ENCODE data around the gene ACBD6. TPM values are rescaled to one million over a fixed set of nuclear protein-coding genes. Genes with fewer than 3 reads are reported as not detected.

The ACBD6 gene
- total and polyA plus RNA-seq, 4 donors, result 8.3 to 17.3 (median 14.0) TPM

DNA sequence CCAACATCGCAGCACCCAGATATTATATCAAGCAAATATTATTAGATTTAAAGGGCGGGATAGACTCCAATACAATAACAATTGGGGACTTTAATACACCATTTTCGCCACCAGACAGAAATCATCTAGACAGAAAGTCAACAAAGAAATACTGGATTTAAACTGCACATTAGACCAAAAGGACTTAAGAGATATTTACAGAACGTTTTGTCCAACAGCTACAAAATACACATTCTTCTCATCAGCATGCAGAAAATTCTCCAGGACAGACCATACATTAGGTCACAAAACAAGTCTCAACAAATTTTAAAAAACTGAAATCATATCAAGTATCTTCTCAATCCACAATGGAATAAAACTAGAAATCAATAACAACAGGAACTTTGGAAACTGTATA is 121.2 kb downstream of the ACBD6 start:
- WGBS, result 89% methylated on average over 4 of the region's 4 CpGs
- Histone ChIP-seq H3K4me3 (ENCODE audit: low read depth in 1 of 3, low read length in 3 of 3) (no peak overlapping the region), H3K9me3 (ENCODE audit: control insufficient read depth in 4 of 4, low read length in 3 of 4) (peaks cover 0 to 21% (median 8%) of the 10 kb centered on the region in 4 donors), H3K27ac (ENCODE audit: low read depth in 1 of 2, low read length in 2 of 2) (no peak overlapping the region), H3K9ac (ENCODE audit: low read depth in 1 of 2, low read length in 2 of 2) (no peak overlapping the region), H3K36me3 (ENCODE audit: control insufficient read depth in 4 of 4, insufficient read depth in 3 of 4, low read depth in 1 of 4, low read length in 3 of 4) (peaks cover 0 to 3% (median 0%) of the 10 kb centered on the region in 4 donors), H3K27me3 (ENCODE audit: control insufficient read depth in 4 of 4, insufficient read depth in 4 of 4, low read length in 3 of 4) (no peaks in the 10 kb centered on the region), H3K4me1 (ENCODE audit: control insufficient read depth in 4 of 4, insufficient read depth in 4 of 4, low read length in 3 of 4) (no peaks in the 10 kb centered on the region)
- TF ChIP-seq GABPA (IDR thresholded peaks at IDR 0.05 in 1 of 2, conservative IDR thresholded peaks at IDR 0.05 in 1 of 2), result no peak
- TF ChIP-seq, protein P1, sequence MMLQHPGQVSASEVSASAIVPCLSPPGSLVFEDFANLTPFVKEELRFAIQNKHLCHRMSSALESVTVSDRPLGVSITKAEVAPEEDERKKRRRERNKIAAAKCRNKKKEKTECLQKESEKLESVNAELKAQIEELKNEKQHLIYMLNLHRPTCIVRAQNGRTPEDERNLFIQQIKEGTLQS (IDR thresholded peaks at IDR 0.05), result no peak
- no peak for TF ChIP-seq SP1 (IDR thresholded peaks at IDR 0.05)
- no peak for TF ChIP-seq FOXA1 (IDR thresholded peaks at IDR 0.05)
- no peak for TF ChIP-seq TAF1 (conservative IDR thresholded peaks at IDR 0.05)
- TF ChIP-seq EGR1 (IDR thresholded peaks at IDR 0.05; ENCODE audit: low read depth in 2 of 2), result no peak
- DNase-seq (ENCODE audit: low spot score), result no peak

DNA sequence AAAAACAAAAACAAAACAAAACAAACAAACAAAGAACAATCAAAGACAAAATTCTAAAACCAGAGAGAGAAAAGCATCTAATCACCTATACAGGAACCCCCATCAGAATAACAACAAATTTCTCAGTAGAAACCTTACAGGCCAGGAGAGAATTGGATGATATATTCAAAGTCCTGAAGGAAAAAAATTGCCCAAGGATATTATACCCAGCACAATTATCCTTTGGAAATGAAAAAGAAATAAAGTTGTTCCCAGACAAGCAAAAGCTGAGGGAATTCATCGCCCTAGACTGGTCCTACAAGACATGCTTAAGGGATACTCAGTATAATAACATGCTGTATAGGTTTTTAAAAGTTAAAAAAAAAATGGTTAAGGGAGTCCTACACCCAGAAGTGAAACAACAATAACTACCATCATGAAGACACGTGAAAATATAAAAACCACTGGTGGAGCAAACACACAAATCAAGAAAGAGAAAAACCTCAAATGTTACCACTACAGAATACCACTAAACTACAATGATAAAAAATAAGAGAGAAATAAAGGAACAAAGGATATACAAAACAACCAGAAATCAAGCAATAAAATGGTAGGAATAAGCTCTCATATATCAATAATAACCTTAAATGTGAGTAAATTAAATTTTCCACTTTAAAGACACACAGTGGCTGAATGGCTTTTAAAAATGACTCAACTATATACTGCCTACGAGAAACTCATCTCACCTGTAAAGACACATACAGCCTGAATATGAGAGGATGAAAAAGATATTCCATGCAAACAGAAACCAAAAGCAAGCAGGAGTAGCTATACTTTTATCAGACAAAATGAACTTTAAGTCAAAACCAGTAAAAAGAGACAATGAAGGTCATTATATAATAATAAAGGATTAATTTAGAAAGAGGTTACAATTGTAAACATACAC is 121.9 kb downstream of the ACBD6 start:
- H3K4me3 ChIP-seq (ENCODE audit: low read depth in 1 of 3, low read length in 3 of 3), result no peak overlapping the region
- H3K36me3 ChIP-seq (ENCODE audit: control insufficient read depth in 4 of 4, insufficient read depth in 3 of 4, low read depth in 1 of 4, low read length in 3 of 4), result peaks cover 0 to 3% (median 0%) of the 10 kb centered on the region in 4 donors
- H3K9ac ChIP-seq (ENCODE audit: low read depth in 1 of 2, low read length in 2 of 2), result no peak overlapping the region
- H3K9me3 ChIP-seq (ENCODE audit: control insufficient read depth in 4 of 4, low read length in 3 of 4), result peaks cover 0 to 21% (median 7%) of the 10 kb centered on the region in 4 donors
- H3K27me3 ChIP-seq (ENCODE audit: control insufficient read depth in 4 of 4, insufficient read depth in 4 of 4, low read length in 3 of 4), result no peaks in the 10 kb centered on the region
- H3K4me1 ChIP-seq (ENCODE audit: control insufficient read depth in 4 of 4, insufficient read depth in 4 of 4, low read length in 3 of 4), result no peaks in the 10 kb centered on the region
- TF ChIP-seq REST (IDR thresholded peaks at IDR 0.05), result no peak
- no peak for TF ChIP-seq MAX (IDR thresholded peaks at IDR 0.05)
- TF ChIP-seq HNF4A (conservative IDR thresholded peaks at IDR 0.05), result no peak
- TF ChIP-seq RXRA (IDR thresholded peaks at IDR 0.05), result no peak
- WGBS, result 97% methylated on average over 3 of the region's 3 CpGs
- no peak overlapping the region for H3K27ac ChIP-seq (ENCODE audit: low read depth in 1 of 2, low read length in 2 of 2)
- DNase-seq (ENCODE audit: low spot score), result no peak

GRCh38 chr1:180376800-180377199 is 125.6 kb downstream of the ACBD6 start:
- no peaks in the 10 kb centered on the region for H3K4me1 ChIP-seq (ENCODE audit: control insufficient read depth in 4 of 4, insufficient read depth in 4 of 4, low read length in 3 of 4)
- no peak for DNase-seq (ENCODE audit: low spot score)
- TF ChIP-seq, protein P1 (IDR thresholded peaks at IDR 0.05), result no peak
- no peak for TF ChIP-seq NR2F2 (IDR thresholded peaks at IDR 0.05)
- no peak for TF ChIP-seq JUND (IDR thresholded peaks at IDR 0.05)
- TF ChIP-seq TAF1 (conservative IDR thresholded peaks at IDR 0.05), result no peak
- TF ChIP-seq RXRA (IDR thresholded peaks at IDR 0.05), result no peak
- no peak for TF ChIP-seq YY1 (IDR thresholded peaks at IDR 0.05)
- no peak for TF ChIP-seq RAD21 (IDR thresholded peaks at IDR 0.05)
- H3K4me3 ChIP-seq (ENCODE audit: low read depth in 1 of 3, low read length in 3 of 3), result no peak overlapping the region
- peaks cover 0 to 3% (median 0%) of the 10 kb centered on the region in 4 donors for H3K36me3 ChIP-seq (ENCODE audit: control insufficient read depth in 4 of 4, insufficient read depth in 3 of 4, low read depth in 1 of 4, low read length in 3 of 4)
- H3K9ac ChIP-seq (ENCODE audit: low read depth in 1 of 2, low read length in 2 of 2), result no peak overlapping the region
- H3K27ac ChIP-seq (ENCODE audit: low read depth in 1 of 2, low read length in 2 of 2), result no peak overlapping the region
- WGBS, result over 99% methylated on average over 3 of the region's 3 CpGs
- H3K9me3 ChIP-seq (ENCODE audit: control insufficient read depth in 4 of 4, low read length in 3 of 4), result peaks cover 0 to 12% (median 4%) of the 10 kb centered on the region in 4 donors
- H3K27me3 ChIP-seq (ENCODE audit: control insufficient read depth in 4 of 4, insufficient read depth in 4 of 4, low read length in 3 of 4), result no peaks in the 10 kb centered on the region

Measured in liver (tissue), 9 donors.